NCI-H82 treated with DMSO at 0.1 percent for 48 hours (cell line): Measurements from ENCODE around the gene GGNBP2.

ENCODE experiments used
- DNase-seq: peaks from one replicate; lab custom pipeline; 2025; ENCODE audit not compliant: unreplicated experiment; lab: John Stamatoyannopoulos, UW

Gene GGNBP2

DNA sequence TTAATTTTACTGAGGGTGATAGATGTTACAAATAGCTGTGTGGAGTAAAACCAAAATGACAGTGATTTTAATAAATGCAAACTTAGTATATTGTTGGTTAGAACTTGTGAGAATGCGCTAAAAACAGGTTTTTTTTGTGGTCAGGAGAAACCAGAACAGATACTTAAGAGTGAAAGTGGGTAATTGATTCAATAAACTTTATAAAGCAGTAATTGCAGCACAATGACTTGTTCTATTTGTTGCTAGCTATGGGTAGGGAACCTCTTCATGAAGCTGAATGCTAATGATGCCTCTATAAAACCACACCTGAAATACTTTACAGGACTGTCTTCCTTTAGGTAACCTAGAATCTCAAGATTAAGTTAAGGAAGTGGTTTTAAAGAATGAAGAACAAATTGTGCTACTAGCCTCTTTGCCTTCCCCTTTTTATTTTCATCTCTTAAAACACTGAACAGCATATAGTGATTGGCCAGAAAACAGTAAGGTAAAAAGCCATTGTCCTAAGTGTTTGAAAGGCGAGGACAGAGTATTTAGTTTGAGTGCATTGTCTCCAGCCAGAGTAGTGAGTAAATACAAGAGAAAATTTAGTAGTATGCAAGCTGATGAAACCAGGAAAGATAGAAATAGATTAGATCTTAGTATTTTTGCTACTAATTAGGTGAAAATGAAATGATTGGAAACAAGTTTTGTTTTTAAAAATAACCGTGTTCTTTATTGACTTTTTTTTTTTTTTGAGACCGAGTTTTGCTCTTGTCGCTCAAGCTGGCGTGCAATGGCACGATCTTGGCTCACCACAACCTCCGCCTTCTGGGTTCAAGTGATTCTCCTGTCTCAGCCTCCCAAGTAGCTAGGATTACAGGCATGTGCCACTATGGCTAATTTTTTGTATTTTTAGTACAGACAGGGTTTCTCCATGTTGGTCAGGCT is 6.0 kb downstream of the GGNBP2 start:
- DNase-seq = no peak

DNA sequence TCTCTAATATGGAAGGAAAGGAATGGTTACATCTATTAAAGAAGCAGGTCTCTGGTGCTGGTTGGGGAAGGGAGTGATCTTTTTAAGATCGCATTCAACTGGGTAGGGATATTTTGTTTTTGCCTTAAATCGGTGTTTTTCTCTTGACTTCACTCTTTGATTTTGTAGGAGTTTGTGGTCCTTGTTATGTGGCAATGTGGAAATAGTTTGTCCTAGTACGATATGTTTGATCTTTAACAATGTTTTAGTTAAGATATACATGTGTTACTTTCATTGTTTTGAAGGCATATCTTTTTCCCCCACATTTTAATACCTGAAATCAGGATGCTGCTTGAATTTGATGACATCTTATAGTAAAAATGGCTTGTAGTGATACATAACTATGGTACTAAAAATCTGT is 8.7 kb downstream of the GGNBP2 start:
- DNase-seq = no peak

DNA sequence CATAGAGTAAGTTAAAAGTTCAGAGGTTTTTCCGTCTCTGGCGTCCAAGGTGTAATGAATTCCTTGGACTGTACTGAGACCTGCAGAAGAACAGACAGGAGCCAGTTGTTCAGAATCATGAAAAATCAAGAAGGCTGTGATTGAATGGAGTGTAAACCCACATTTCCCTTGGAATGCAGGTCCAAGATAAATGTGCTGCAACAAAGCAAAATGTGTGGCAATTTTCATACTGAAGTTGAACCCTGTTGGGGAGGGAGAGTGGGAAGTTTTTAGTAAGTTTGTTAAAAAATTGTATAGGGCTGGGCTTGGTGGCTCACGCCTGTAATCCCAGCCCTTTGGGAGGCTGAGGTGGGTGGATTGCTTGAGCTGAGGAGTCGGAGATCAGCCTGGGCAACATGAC is 21.4 kb downstream of the GGNBP2 start:
- no peak for DNase-seq

DNA sequence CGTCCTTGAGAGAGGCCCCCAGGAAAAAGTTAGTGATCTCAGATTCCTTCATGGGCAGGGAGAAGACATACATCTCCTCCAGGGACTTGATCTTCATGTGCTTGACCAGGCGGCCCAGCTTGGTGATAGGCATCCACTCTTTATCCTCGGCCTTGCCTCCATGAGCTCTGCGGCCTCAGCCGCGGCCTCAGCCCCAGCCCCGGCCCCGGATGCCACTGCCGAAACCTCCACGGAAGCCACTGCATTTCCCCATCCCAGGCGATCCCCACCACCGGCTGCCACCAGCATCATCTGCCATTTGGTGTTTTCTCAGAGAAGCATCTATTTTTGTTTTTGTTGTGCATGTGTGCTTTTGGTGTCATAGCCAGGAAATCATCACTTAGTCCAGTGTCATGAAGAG is 30.3 kb downstream of the GGNBP2 start:
- DNase-seq = no peak

DNA sequence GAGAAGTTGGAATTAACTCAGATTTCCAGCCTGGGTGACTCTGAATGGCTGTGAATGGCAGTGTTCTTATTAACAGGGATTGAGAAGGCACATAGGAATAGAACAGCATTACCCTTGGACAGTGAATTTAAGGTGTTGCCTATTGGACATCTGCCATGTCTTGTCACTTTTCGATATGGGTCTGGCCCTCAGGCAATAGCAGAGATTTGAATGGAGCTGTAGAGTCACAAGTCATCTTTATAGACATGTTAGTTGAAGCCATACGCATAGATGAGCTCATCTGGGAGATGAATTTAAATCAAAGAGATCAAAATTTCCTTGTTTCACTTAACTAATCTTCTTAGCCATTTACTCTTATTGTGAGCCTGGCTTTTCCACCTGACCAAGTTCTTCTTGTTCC is 32.1 kb downstream of the GGNBP2 start:
- no peak for DNase-seq

DNA sequence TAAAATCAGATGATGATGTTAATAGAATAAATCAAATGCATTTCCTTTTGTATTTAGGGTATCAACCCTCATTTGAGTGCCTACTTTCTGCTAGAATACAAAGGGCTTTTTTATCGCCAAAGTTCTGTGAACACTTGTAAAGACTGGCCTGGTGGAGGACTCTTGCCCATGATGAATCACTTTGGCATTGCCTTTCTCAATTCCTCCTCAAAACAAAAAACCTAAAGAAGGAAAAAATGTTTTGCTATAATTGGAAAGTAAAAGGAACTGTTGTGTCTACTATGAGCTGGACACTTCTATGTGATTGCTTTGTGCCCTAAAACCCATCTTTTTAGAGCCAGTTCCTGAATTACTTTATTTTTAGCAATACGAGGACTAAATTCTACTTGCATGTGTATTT is 34.0 kb downstream of the GGNBP2 start:
- no peak for DNase-seq

DNA sequence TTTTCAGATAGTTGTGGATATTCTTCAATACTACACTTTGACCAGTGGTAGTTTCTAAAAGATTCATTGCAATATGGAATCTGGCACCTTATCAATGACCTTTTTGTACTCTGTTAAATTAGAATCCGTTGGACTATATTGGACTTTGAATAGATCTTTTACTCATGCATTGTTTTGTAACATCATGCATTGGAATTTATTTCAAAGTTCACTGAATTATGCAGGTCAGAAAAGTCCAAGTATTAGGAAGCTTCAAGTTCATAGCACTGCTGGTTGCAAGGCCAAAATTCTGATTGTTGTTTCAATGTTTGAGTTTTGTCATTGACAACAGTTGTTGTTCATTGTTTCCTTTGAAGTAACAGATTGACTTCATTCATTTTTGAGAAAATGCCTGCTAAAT is 39.1 kb downstream of the GGNBP2 start:
- no peak for DNase-seq

DNA sequence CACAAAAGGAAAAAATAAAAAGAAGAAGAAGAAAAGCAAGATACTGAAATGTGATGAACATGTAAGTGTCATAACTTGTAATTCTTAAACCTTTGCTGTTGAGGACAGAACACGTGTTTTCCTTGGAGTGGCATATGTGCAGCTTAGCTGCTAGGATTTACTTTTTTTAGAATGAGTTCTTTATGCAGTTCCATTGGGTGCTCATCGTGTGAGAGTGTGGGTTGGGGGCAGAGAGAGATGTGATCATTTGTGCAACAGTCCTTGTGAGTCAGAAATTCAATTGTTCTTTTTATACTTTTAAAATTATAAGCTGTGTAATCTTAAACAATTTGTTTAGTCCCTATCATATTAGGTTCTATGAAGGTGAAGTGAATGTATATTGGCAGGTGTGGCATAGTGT is 41.4 kb downstream of the GGNBP2 start:
- DNase-seq = no peak

DNA sequence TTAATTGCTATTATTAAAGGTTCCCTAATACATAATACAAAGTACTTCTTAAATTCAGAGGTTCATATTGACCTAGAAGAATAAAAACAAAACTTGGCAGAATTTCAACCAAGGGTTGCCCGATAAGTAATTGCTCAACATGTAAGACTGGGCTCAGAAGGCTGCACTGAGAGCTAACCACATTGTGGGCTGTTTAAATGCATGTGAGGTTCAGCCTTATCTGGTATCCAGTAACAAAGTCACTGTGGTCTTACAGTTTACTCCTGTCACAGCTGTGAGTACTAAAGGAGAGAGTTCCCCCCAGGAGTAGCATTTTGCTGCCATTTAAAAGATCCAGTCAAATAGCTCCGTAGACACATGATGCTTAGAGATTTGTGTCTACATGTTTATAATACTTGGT is 45.4 kb downstream of the GGNBP2 start:
- DNase-seq = no peak

DNA sequence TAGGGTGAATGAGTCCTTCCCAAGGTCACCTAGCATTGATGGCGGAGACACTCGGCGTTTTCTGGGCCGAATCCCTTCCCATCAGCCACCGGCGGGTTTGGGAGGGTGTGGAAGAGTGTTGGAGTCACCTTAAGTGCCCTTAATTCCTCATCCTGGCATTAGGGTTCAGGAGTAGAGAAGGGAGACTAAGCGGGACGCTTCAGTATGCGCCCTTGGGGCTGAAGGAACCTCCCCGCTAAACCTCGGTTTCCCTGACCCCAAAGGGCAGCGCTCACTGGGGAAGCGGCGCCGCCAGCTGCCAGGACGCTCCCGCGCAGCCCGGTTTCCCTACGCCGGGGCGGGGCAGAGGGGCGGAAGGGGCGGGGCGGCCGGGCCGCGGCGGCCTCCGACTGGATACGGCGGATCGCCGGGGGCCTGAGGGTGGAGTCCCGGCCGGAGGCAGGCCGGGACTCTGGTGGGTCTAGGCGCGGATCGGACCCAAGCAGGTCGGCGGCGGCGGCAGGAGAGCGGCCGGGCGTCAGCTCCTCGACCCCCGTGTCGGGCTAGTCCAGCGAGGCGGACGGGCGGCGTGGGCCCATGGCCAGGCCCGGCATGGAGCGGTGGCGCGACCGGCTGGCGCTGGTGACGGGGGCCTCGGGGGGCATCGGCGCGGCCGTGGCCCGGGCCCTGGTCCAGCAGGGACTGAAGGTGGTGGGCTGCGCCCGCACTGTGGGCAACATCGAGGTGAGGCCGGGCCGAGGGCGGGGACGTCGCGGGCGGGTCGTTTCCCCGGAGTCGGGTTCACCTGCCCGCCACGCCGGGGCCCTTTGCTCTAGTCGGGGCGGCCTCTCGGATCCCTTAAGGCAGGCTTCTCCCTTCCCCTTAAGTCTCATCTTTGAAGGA is 47.0 kb downstream of the GGNBP2 start, which contains the start of gene DHRS11:
TSS of gene DHRS11 (plus strand) at position 446 of the 882 bp plus-strand sequence. CDS start at position 577, 131 bp downstream.
- DNase-seq = peak; percentile 42

DNA sequence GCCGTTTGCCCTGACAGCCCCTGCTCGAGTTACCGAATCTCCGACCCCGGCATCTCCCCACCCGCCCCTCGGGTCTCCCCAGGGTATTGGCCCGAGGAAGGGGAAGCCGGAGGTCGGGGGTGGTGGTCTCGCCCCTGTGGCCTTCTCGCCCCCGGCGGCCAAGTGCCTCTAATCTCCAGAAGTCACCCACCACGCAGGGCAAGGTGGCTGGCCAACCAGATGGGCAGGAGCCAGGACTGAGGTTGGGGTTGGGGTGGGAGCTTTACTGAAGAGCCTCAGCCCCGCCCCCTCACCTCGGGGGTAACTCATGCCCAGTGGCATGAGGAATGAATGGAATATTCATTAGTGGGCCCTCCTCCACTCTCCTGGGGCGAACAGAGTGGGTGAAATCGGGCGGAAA is 47.6 kb downstream of the GGNBP2 start:
- no peak for DNase-seq

DNA sequence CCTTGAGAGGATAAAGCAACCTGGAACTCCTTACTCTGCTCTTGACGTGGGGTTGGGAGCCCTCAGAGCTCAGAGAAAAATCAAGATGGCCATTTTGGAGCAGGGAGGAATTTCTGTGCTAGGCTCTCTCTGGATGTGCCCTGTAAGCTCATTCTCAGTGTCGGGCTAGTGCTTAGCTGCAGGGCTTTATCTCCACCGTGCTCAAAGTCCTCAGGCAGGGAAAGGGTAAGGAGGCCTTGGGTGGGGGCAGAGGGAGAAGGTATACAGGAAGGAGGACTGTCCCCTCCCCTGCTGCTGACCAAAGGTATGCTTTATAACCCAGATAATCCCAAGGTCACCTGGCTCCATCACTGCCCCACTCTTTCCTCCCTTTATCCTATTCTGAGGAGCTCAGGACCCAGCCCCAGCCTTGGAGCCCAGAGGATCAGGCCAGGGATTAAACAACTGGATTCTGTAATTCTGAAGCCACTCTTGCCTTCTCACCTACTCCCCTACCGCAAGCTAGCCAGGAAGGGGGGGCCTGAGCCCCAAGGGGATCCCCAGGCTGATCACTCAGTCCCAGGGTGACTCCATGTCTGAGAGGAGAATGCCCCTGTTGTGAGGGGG is 48.1 kb downstream of the GGNBP2 start:
- no peak for DNase-seq

DNA sequence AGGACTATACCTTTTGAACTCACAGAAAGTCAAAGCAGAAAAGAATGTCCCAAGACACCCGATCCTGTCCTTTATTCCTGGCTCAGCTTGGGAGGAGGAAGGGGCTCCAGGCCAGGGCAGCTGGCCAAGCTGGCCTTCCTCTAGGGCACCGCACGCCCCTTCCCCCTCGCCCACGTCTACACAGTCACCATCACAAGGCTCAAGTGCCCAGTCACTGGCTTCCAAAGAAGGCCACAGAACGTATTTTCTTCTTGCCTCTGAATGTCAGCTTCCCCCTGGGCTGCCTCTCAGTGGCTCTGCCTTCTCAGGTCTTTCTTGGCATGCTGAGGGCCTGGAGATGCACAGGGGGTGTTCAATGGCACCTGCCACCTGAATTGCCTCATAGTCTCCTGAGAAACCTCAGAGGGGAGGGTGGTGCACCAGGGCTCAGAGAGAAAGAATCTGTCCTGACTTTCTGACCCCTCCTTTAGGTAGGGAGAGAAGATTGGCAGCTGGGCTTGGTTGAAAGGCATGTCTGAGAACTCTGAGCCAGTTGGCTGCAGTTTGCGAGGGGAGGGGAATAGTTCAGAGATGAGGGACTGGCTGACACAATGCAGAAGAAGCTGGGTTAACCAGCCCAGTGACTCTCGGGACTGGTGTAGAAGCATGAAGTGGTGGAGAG is 49.1 kb downstream of the GGNBP2 start:
- DNase-seq = no peak

DNA sequence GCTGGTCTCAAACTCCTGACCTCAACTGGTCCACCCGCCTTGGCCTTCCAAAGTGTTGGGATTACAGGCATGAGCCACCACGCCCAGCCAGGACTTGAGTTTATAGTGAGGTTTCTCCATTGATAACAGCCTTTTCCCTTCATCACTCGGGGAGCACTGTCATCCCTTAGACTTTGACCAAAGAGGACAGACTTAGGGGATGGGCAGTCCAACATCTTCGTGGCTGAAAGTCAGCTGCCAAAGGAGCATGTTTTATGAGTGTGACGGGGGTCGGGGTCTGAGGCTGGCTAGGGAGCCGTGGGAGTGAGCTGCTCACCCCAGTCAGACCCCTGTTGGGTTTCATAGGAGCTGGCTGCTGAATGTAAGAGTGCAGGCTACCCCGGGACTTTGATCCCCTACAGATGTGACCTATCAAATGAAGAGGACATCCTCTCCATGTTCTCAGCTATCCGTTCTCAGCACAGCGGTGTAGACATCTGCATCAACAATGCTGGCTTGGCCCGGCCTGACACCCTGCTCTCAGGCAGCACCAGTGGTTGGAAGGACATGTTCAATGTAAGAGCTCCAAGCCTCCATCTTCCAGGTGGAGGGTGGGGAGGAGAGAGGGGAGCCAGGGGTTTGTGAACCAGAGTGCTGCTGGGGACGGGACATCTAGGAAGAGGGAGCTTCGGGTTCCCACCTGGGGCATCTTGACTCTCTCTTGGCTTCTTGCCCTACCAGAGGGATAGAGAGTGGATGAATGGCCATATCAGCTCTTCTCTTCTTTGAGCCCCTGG is 50.1 kb downstream of the GGNBP2 start:
- no peak for DNase-seq

DNA sequence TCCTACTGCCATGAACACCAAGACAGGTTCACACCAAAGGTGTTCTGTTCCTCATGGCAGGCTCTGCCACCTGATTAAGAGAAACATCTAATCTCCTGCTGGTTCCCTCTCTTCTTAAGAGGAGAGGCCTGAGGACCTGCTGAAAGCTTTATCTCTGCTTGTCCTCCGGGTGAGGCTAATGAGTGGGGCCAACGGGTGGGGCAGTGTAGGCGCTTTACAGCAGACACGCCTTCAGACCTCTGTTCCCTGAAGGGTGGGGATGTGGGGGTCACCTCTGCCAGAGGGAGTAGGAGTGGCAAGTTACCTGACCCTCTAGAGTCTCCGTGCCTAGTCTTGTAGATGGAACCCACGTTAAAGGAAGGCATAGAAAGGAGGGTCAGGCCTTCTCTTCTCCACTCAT is 52.5 kb downstream of the GGNBP2 start:
- DNase-seq = no peak

DNA sequence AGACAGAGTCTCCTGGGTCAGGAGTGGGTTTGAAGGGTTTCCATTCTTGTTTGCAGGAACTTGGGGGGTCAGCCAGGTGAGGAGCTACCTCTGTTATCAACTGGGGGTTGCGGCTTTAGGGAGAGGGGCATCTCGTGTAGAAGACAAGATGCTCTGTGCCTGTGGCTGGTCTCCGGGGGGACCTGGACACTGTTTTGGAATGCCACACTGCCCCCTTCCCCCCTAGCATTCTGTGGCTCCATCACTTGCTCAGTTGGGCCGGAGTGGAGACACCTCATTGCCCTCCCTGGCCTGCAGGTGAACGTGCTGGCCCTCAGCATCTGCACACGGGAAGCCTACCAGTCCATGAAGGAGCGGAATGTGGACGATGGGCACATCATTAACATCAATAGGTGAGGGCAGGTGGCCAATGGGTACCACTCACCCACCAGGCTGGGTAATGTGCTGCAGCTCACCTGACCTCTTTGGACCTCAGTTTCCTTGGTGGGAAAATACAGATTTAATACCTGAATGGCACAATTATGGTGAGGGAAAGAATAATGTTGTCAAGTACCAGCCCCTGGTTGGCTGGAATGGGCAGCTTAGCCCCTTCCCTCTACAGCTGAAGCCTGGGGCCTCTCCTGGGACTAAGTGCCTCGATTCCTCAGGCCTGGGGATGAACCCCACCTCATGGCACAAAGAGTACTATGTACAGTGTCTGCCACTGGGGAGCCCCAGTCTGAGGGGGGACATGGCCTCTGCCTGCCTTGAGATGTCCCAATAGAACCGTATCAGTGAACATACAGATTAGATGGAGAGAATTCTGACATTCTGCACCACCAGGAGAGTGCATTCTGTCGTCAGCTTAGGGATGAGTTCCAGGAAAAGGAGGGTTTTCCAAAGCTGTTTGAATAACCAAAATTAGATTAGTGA is 53.4 kb downstream of the GGNBP2 start:
- DNase-seq = no peak

DNA sequence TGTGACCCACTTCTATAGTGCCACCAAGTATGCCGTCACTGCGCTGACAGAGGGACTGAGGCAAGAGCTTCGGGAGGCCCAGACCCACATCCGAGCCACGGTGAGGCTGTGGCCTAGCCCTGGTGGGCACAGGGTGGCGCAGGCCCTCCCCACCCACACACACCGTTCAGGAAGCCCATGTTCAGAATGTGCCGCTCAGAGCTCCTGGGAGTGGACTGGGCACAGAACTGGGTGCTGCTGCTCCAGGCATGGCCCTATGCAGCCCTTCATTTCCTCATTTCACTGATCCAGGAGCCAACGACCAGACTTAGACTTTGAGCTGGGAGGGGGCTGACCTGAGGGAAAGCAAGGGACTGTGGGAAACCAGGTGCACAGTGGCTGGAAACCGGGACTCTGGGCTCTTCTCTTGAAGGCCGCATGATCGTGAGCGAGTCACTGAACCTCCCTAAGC is 54.3 kb downstream of the GGNBP2 start:
- DNase-seq = no peak

DNA sequence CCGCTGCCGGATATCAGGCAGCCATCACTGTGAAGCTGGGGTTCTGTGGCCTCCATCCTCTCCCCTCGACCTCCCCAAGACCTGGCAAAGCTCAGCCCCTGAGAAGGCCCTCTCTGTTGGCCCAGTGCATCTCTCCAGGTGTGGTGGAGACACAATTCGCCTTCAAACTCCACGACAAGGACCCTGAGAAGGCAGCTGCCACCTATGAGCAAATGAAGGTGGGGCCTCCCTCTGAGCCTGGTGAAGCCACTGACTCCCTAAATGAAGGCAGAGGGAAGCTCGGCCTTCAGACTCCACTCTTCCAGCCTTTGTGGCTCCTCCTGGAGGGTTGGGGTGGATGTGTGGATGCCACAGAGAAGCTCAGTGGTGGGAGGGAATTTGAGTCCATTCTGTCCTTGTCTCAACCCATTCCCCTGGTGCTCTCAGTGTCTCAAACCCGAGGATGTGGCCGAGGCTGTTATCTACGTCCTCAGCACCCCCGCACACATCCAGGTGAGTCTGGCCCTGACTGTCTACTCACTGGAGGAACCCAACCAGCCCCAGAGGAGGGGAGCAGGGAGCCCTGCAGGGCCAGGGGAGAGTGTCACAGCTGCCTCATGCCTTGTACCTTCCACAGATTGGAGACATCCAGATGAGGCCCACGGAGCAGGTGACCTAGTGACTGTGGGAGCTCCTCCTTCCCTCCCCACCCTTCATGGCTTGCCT is 55.0 kb downstream of the GGNBP2 start:
- no peak for DNase-seq
